Measurements from ENCODE around the gene GASK1A.

Gene GASK1A

GRCh38 chr3:43080726-43081568 lies 101.8 kb downstream of the GASK1A start:
- no peak for FAIRE-seq
- no peak for DNase-seq (ENCODE audit: insufficient read length, low spot score)

DNA sequence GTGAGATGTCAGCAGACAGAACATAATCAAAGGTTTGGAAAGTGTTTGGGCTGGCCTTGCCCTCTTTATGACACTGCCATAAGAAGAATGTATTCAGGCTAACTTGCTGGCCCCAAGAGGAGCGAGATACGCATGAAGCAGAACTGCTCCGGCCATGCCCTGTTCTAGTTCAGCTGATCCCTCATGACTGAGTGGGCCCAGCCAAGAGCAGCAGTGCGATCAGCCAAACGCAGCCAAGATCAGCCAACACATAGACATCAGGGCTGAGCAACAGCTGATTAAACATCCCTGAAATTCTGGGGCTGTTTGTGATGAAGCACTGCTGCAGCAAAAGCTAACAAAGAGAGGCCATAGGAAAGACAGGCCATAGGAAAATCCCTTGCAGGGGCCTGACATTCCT lies 102.7 kb downstream of the GASK1A start:
- DNase-seq (ENCODE audit: insufficient read length, low spot score) (no peak), FAIRE-seq (no peak)

DNA sequence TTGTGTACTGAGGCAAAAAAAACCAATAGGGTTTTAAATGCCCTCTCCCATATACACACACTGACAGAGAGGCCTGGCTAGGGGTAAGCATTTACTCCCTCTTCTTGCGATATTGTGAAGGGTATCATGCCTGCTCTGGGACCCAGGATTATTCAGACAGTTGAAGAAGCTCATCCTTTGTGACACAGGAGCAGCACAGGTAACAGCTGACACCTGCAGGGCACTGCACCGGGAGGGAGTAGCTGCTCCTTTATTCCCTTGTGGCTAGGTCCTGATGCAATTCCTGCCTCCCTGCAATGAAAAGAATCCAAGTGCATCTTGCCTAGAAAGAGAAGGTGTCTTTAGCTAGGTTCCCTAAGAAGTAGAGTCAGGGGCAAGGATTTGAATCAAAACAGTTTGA lies 103.3 kb downstream of the GASK1A start:
- FAIRE-seq (no peak), DNase-seq (ENCODE audit: insufficient read length, low spot score) (no peak)

DNA sequence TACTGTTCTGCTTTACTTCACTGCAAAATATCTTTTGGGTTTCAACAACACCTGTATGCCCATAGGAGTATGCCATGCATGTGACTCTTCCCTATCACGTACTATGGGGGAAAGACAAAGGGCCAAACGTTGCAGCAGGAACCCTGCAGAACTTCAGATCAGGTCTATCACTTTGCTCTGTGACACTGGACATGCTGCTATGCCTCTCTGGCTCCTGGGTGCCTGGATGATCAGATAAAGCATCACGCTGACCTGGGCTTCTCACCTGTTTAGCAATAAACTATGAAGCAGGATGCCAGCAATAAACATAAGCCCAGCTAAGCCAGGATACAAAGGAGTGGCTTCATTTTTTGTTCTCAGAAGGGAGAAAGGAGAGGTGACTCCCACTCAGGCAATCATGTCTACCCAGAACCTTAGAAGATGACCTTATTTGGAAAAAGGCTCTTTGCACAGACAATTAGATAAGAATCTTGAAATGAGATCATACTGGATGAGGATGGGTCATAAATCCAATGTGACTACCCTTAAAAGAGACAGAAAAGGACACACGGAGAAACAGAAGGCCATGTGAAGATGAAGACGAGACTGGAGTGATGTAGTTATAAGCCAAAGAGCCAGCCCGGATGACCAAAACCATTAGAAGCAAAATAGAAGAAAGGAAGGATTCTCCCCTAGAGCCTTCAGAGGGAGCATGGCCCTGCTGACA lies 107.5 kb downstream of the GASK1A start:
- DNase-seq (ENCODE audit: insufficient read length, low spot score) (no peak), FAIRE-seq (no peak)

- DNase-seq (ENCODE audit: insufficient read length, low spot score) (no peak), FAIRE-seq (no peak)
Measured at GRCh38 chr3:43087249-43087776, 108.2 kb downstream of the GASK1A start.

DNA sequence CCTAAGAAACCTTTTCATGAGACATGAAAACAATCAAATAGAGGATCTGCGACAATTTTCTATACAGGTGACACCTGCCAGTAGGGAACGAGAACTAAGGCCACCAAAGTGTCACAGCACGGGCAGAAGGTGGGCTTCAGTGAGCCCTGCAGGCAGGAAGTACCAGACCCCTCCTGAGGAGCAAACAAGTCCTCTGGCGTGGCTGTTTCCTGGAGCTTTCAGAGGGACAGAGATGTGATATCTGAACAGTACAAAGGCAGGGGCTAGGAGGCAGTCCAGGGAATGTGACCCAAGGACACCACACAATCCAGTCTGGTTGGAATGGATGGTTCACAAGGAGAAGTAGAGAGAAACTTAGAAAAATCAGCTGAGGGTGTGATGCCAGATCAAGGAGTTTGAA lies 110.0 kb downstream of the GASK1A start:
- no peak for FAIRE-seq
- DNase-seq (ENCODE audit: insufficient read length, low spot score): no peak

GRCh38 chr3:43090238-43090637 lies 111.1 kb downstream of the GASK1A start:
- DNase-seq (ENCODE audit: insufficient read length, low spot score) (no peak), FAIRE-seq (no peak)

DNA sequence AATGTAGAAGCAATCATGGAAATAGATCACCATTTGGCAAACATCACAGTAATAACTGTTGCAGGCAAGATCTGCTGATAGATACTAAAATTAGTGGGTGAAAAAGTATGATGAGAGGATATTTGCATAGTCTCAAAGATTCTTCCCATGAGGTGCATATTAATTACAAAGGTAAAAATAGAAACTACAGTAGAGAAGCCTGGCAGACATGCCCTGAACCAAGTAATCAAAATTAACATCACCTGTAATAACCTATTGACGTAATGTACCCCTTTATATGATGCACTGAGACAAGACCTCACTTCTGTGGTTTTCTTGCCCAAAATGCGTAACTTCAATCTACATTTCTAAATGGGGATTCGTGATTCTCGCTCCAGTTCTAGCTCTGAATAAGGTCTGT lies 112.4 kb downstream of the GASK1A start:
- FAIRE-seq (no peak), DNase-seq (ENCODE audit: insufficient read length, low spot score) (no peak)

- DNase-seq (ENCODE audit: insufficient read length, low spot score) (no peak), FAIRE-seq (no peak)
Measured at GRCh38 chr3:43093006-43093405, 113.9 kb downstream of the GASK1A start.

GRCh38 chr3:43093974-43094373 lies 114.9 kb downstream of the GASK1A start:
- no peak for FAIRE-seq
- DNase-seq (ENCODE audit: insufficient read length, low spot score): no peak

DNA sequence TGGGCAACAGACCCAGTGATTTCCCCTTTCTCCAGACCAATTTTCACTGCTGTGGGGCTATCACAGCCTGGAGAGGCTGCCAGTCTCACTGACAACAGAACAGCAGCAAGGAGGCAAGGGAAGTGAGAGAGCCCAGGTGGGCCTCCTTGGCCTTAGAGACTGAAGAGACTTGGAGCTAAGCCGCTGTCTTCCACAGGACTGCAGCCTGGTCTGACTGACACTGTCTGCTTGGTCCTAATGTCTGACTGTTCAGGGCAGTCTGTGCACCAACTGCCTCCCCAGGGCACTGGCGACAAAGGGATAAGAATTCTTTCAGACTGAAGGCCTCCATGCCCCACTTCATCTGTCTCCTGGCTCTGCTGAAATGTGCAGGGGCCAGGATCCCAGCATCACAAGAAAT lies 115.3 kb downstream of the GASK1A start:
- DNase-seq (ENCODE audit: insufficient read length, low spot score) (no peak), FAIRE-seq (no peak)

DNA sequence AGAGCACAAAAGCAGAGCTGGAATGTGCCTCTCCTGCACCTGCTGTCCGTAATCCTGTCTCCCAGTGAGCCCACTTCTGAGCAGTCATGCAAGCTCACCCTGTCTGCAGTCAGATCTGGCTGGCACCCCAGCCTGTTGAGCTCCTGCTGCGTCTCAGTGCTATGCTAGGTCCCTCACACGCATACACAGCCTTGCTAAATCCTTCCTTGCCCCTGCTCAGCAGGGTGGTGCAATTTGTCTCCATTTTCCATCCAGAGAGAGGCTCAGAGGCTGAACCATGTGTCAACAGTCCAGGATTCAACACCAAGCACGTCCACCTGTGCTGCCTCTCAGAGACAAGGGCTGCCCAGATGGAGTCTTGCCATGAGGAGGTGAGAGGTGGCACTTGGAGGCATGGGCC lies 115.7 kb downstream of the GASK1A start:
- FAIRE-seq (no peak), DNase-seq (ENCODE audit: insufficient read length, low spot score) (no peak)

DNA sequence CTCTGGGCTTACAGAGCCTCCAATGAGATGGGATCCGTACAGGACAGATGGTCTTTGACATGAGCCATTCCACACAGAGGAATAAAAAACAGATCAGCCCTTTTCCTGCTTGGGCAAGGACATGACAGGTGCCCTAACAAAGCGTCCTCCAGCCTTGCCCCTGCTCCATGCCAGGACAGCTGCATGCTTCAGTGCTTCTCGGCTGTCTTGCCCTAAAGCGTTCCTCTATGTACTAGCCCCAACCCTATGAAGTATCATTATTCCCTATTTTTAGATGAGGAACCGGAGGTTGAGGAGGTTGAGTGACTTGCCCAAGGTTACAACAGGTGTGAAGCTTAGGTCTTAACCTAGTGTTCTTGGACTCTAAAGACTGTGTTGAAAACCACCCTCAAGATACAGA lies 116.3 kb downstream of the GASK1A start:
- FAIRE-seq (no peak), DNase-seq (ENCODE audit: insufficient read length, low spot score) (no peak)

GRCh38 chr3:43096761-43097160 lies 117.7 kb downstream of the GASK1A start:
- DNase-seq (ENCODE audit: insufficient read length, low spot score) (no peak), FAIRE-seq (no peak)

DNA sequence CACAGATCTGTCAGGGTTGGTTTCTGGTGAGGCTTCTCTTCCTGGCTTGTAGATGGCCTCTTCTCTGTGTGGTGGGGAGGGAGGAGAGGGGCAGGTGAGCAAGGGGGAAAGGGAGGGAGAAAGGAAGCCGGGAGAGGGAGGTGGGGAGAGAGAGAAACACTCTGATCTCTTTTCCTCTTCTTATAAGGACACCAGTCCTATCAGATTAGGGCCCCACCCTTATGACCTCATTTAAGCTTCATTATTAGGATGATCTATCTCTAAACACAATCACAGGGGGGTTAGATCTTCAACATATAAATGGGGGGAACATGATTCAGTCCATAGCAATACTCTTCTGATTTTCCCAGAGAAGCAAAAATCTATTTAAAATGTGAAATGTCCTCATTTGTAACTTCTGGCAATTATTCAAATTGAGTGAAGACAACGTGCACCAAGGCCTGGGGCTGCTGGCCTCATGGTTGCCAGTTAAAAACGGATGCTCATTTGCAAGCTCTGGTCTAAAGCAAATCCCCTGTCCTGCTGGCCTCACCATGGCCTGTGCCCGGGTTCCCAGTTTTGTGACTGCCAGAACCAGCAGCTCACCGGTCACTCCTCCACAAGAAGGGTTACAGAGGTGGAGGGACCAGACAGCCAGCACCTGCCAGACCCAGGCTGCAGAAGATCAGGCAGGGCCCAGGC lies 118.4 kb downstream of the GASK1A start:
- FAIRE-seq (no peak), DNase-seq (ENCODE audit: insufficient read length, low spot score) (no peak)

DNA sequence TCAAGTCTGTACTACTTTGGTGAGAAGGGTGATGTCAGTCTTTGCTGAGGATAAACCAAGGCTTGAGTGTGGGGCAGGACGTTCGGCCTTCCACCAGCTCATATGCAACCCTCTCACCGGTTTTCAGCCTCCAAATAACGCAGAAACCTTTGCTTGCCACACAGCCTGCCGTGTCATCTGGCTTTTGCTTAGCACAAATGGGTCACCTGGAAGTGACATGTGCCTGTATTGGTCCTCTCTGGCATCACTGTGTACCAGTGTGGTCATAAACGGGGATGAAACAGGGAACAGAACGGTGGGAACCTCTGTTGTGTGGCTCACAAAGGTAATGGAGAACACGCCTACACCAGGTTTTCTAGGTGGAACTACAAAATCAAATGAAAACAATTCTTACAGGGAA lies 119.7 kb downstream of the GASK1A start:
- DNase-seq (ENCODE audit: insufficient read length, low spot score) (no peak), FAIRE-seq (no peak)

DNA sequence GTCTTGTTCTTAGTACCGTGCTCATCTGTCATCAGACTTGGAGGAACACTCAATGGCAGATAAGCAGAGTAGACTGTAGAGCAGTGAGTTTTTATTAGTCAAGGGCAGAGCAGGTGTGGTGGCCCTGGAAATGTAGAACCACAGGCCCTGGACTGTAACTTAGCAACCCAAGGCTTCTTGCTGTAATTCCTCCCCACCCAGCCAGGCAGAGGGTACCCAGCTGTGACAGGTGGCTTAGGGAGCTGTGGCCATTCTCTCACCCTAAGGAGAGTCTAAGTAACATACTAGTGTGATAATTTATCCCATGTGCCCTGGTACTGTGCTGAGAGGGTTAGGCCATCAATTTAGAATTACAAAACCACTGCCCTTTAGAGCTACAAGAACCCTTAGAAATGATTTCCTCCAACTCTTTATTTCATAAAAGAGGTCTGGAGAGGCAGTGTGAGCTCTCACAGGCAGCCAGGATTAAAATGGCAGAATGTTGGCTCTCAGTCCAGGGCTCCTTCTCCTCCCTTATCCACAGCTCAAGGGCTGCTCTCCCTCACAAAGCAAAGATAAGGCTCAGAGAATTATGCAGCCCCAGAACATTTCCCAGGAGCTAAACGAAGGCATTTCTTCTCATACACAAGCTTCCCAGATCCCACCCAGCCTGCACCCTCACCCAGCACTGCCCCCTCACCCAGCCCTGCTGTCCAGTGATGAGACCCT lies 123.8 kb downstream of the GASK1A start:
- DNase-seq (ENCODE audit: insufficient read length, low spot score) (no peak), FAIRE-seq (no peak)

GRCh38 chr3:43104039-43104438 lies 124.9 kb downstream of the GASK1A start:
- DNase-seq (ENCODE audit: insufficient read length, low spot score): no peak
- FAIRE-seq: no peak

- DNase-seq (ENCODE audit: insufficient read length, low spot score) (no peak), FAIRE-seq (no peak)
Measured at GRCh38 chr3:43104660-43105595, 125.8 kb downstream of the GASK1A start.

All from GM19239 (cell line).